ENCODE measurements around the gene DPM3.

The DPM3 gene

GRCh38 chr1:155131285-155131684, 9.0 kb downstream of the DPM3 start:
- Histone ChIP-seq H3K4me1 (ENCODE audit: insufficient read depth, low read length) (peaks cover 58% of the 10 kb centered on the region), H2AFZ (ENCODE audit: low read depth, low read length) (no peak overlapping the region), H3K36me3 (ENCODE audit: insufficient read depth, low read length) (no peaks in the 10 kb centered on the region), H3K9me3 (ENCODE audit: low read length) (no peaks in the 10 kb centered on the region), H3K27me3 (ENCODE audit: insufficient read depth, low read length) (peaks cover 33% of the 10 kb centered on the region), H3K4me3 (ENCODE audit: low read length) (no peak overlapping the region)

GRCh38 chr1:155130272-155131006, 9.9 kb downstream of the DPM3 start:
- Histone ChIP-seq H2AFZ (ENCODE audit: low read depth, low read length) (no peak overlapping the region), H3K4me1 (ENCODE audit: insufficient read depth, low read length) (peaks cover 56% of the 10 kb centered on the region), H3K4me3 (ENCODE audit: low read length) (no peak overlapping the region), H3K9me3 (ENCODE audit: low read length) (no peaks in the 10 kb centered on the region), H3K36me3 (ENCODE audit: insufficient read depth, low read length) (no peaks in the 10 kb centered on the region), H3K27me3 (ENCODE audit: insufficient read depth, low read length) (peaks cover 41% of the 10 kb centered on the region)

- Histone ChIP-seq H3K4me1 (ENCODE audit: insufficient read depth, low read length) (peaks cover 42% of the 10 kb centered on the region), H3K27me3 (ENCODE audit: insufficient read depth, low read length) (peaks cover 53% of the 10 kb centered on the region), H3K4me3 (ENCODE audit: low read length) (no peak overlapping the region)
Observed at GRCh38 chr1:155128755-155129473, 11.4 kb downstream of the DPM3 start.

GRCh38 chr1:155127967-155128754, 12.2 kb downstream of the DPM3 start:
- Histone ChIP-seq H3K9me3 (ENCODE audit: low read length) (no peaks in the 10 kb centered on the region), H3K4me1 (ENCODE audit: insufficient read depth, low read length) (peaks cover 42% of the 10 kb centered on the region), H3K36me3 (ENCODE audit: insufficient read depth, low read length) (no peaks in the 10 kb centered on the region), H2AFZ (ENCODE audit: low read depth, low read length) (no peak overlapping the region), H3K27me3 (ENCODE audit: insufficient read depth, low read length) (peaks cover 57% of the 10 kb centered on the region), H3K4me3 (ENCODE audit: low read length) (peak overlapping the region; percentile 39)

More at GRCh38 chr1:155128755-155129473, 11.4 kb downstream of the DPM3 start:
- Histone ChIP-seq H3K36me3 (ENCODE audit: insufficient read depth, low read length) (no peaks in the 10 kb centered on the region), H3K9me3 (ENCODE audit: low read length) (no peaks in the 10 kb centered on the region), H2AFZ (ENCODE audit: low read depth, low read length) (no peak overlapping the region)

- H3K36me3 ChIP-seq (ENCODE audit: insufficient read depth, low read length) = no peaks in the 10 kb centered on the region
- H3K4me3 ChIP-seq (ENCODE audit: low read length) = peak within 1 kb of the TSS; percentile 39
- peaks cover 42% of the 10 kb centered on the region for H3K4me1 ChIP-seq (ENCODE audit: insufficient read depth, low read length)
- peaks cover 62% of the 10 kb centered on the region for H3K27me3 ChIP-seq (ENCODE audit: insufficient read depth, low read length)
- H3K9me3 ChIP-seq (ENCODE audit: low read length) = no peaks in the 10 kb centered on the region
- H2AFZ ChIP-seq (ENCODE audit: low read depth, low read length) = peak within 1 kb of the TSS; percentile 2
Observed at GRCh38 chr1:155127105-155127966, 13.0 kb downstream of the DPM3 start, which contains the start of gene EFNA1. EFNA1 (plus strand) TSS chr1:155127876; CDS start chr1:155127978, 102 bp downstream.

GRCh38 chr1:155126556-155127104, 13.7 kb downstream of the DPM3 start:
- Histone ChIP-seq H3K9me3 (ENCODE audit: low read length) (no peaks in the 10 kb centered on the region), H2AFZ (ENCODE audit: low read depth, low read length) (peak overlapping the region; percentile 2), H3K4me3 (ENCODE audit: low read length) (peak overlapping the region; percentile 39), H3K36me3 (ENCODE audit: insufficient read depth, low read length) (no peaks in the 10 kb centered on the region), H3K27me3 (ENCODE audit: insufficient read depth, low read length) (peaks cover 62% of the 10 kb centered on the region), H3K4me1 (ENCODE audit: insufficient read depth, low read length) (peaks cover 42% of the 10 kb centered on the region)

- Histone ChIP-seq H3K4me3 (ENCODE audit: low read length) (peak overlapping the region; percentile 39), H2AFZ (ENCODE audit: low read depth, low read length) (peak overlapping the region; percentile 2), H3K36me3 (ENCODE audit: insufficient read depth, low read length) (no peaks in the 10 kb centered on the region), H3K27me3 (ENCODE audit: insufficient read depth, low read length) (peaks cover 66% of the 10 kb centered on the region), H3K9me3 (ENCODE audit: low read length) (no peaks in the 10 kb centered on the region), H3K4me1 (ENCODE audit: insufficient read depth, low read length) (peaks cover 42% of the 10 kb centered on the region)
Observed at GRCh38 chr1:155125946-155126555, 14.3 kb downstream of the DPM3 start.

- Histone ChIP-seq H3K36me3 (ENCODE audit: insufficient read depth, low read length) (no peaks in the 10 kb centered on the region), H3K4me1 (ENCODE audit: insufficient read depth, low read length) (peaks cover 41% of the 10 kb centered on the region), H2AFZ (ENCODE audit: low read depth, low read length) (no peak overlapping the region), H3K27me3 (ENCODE audit: insufficient read depth, low read length) (peaks cover 66% of the 10 kb centered on the region), H3K9me3 (ENCODE audit: low read length) (no peaks in the 10 kb centered on the region), H3K4me3 (ENCODE audit: low read length) (no peak overlapping the region)
Observed at GRCh38 chr1:155125511-155125945, 14.8 kb downstream of the DPM3 start.

- no peak overlapping the region for H3K4me3 ChIP-seq (ENCODE audit: low read length)
- H2AFZ ChIP-seq (ENCODE audit: low read depth, low read length) = no peak overlapping the region
- no peaks in the 10 kb centered on the region for H3K36me3 ChIP-seq (ENCODE audit: insufficient read depth, low read length)
- no peaks in the 10 kb centered on the region for H3K9me3 ChIP-seq (ENCODE audit: low read length)
- H3K27me3 ChIP-seq (ENCODE audit: insufficient read depth, low read length) = peaks cover 70% of the 10 kb centered on the region
- peaks cover 34% of the 10 kb centered on the region for H3K4me1 ChIP-seq (ENCODE audit: insufficient read depth, low read length)
Observed at GRCh38 chr1:155124503-155125463, 15.5 kb downstream of the DPM3 start.

GRCh38 chr1:155123801-155124200, 16.5 kb downstream of the DPM3 start:
- H3K9me3 ChIP-seq (ENCODE audit: low read length) = no peaks in the 10 kb centered on the region
- H3K27me3 ChIP-seq (ENCODE audit: insufficient read depth, low read length) = peaks cover 64% of the 10 kb centered on the region
- no peak overlapping the region for H3K4me3 ChIP-seq (ENCODE audit: low read length)
- H3K36me3 ChIP-seq (ENCODE audit: insufficient read depth, low read length) = no peaks in the 10 kb centered on the region
- no peak overlapping the region for H2AFZ ChIP-seq (ENCODE audit: low read depth, low read length)
- H3K4me1 ChIP-seq (ENCODE audit: insufficient read depth, low read length) = peaks cover 24% of the 10 kb centered on the region

- Histone ChIP-seq H3K9me3 (ENCODE audit: low read length) (no peaks in the 10 kb centered on the region), H3K4me1 (ENCODE audit: insufficient read depth, low read length) (peaks cover 11% of the 10 kb centered on the region), H3K4me3 (ENCODE audit: low read length) (no peak overlapping the region), H3K27me3 (ENCODE audit: insufficient read depth, low read length) (peaks cover 55% of the 10 kb centered on the region), H3K36me3 (ENCODE audit: insufficient read depth, low read length) (no peaks in the 10 kb centered on the region), H2AFZ (ENCODE audit: low read depth, low read length) (no peak overlapping the region)
Observed at GRCh38 chr1:155122308-155122707, 18.0 kb downstream of the DPM3 start.

All from neuron (in vitro differentiated cells).